Stimulated activated naive CD8-positive, alpha-beta T cell treated with anti-CD3 and anti-CD28 coated beads, Interleukin-15, Interleukin-2, amounts not matched to agents 100 ng/mL and 50 ng/mL, for 24 hours (primary cell): ENCODE measurements around the gene ERVFRD-1.
A peak's percentile ranks its signal among the peaks of the same experiment; 100 is the strongest.
"Not testable (repeated sequence)": the region's sequence is repeated elsewhere in the genome, so short reads cannot be mapped to it uniquely, and the experiment has no call there.

Experiments used
- H3K27ac Mint-ChIP-seq: one replicate; pipeline ENCODE4 v1.8.0; 2021; ENCODE audit warnings: mild to moderate bottlenecking, mixed read lengths
- H3K27me3 Mint-ChIP-seq: one replicate; pipeline ENCODE4 v1.8.0; 2021; ENCODE audit warnings: mixed read lengths
- H3K36me3 Mint-ChIP-seq: one replicate; pipeline ENCODE4 v1.8.0; 2021; ENCODE audit warnings: low read depth, mixed read lengths
- H3K4me1 Mint-ChIP-seq: one replicate; pipeline ENCODE4 v1.8.0; 2021; ENCODE audit warnings: low read depth, mixed read lengths
- H3K4me3 Mint-ChIP-seq: one replicate; pipeline ENCODE4 v1.8.0; 2021; ENCODE audit warnings: mild to moderate bottlenecking, mixed read lengths
- H3K9me3 Mint-ChIP-seq: one replicate; pipeline ENCODE4 v1.8.0; 2021; ENCODE audit warnings: mixed read lengths

Gene ERVFRD-1

GRCh38 chr6:11139051-11139960 lies 27.8 kb upstream of the ERVFRD-1 start:
- Mint-ChIP-seq H3K4me1 (peaks cover 37% of the 10 kb centered on the region), H3K9me3 (no peaks in the 10 kb centered on the region), H3K27me3 (no peaks in the 10 kb centered on the region), H3K27ac (peak overlapping the region; percentile 89), H3K4me3 (peak overlapping the region; percentile 25), H3K36me3 (peaks cover 22% of the 10 kb centered on the region)

- Mint-ChIP-seq H3K36me3 (peaks cover 24% of the 10 kb centered on the region), H3K27ac (no peak overlapping the region), H3K4me3 (no peak overlapping the region), H3K4me1 (peaks cover 28% of the 10 kb centered on the region), H3K27me3 (no peaks in the 10 kb centered on the region), H3K9me3 (no peaks in the 10 kb centered on the region)
Observed at GRCh38 chr6:11136809-11137208, 25.3 kb upstream of the ERVFRD-1 start.

- Mint-ChIP-seq H3K36me3 (peaks cover 19% of the 10 kb centered on the region), H3K4me3 (no peak overlapping the region), H3K27me3 (no peaks in the 10 kb centered on the region), H3K4me1 (peaks cover 16% of the 10 kb centered on the region), H3K27ac (no peak overlapping the region), H3K9me3 (no peaks in the 10 kb centered on the region)
Observed at GRCh38 chr6:11133281-11133680, 21.8 kb upstream of the ERVFRD-1 start.

GRCh38 chr6:11132194-11132888 lies 20.8 kb upstream of the ERVFRD-1 start:
- Mint-ChIP-seq H3K27ac (no peak overlapping the region), H3K4me1 (peaks cover 16% of the 10 kb centered on the region), H3K27me3 (no peaks in the 10 kb centered on the region), H3K4me3 (no peak overlapping the region), H3K36me3 (peaks cover 22% of the 10 kb centered on the region), H3K9me3 (no peaks in the 10 kb centered on the region)

- Mint-ChIP-seq H3K36me3 (peaks cover 30% of the 10 kb centered on the region), H3K9me3 (no peaks in the 10 kb centered on the region), H3K27me3 (no peaks in the 10 kb centered on the region), H3K4me3 (no peak overlapping the region), H3K4me1 (peaks cover 16% of the 10 kb centered on the region), H3K27ac (no peak overlapping the region)
Observed at GRCh38 chr6:11130605-11131004, 19.1 kb upstream of the ERVFRD-1 start.

- no peak overlapping the region for H3K27ac Mint-ChIP-seq
Observed at GRCh38 chr6:11129908-11130565, 18.5 kb upstream of the ERVFRD-1 start.

GRCh38 chr6:11128608-11129007 lies 17.1 kb upstream of the ERVFRD-1 start:
- Mint-ChIP-seq H3K27me3 (no peaks in the 10 kb centered on the region), H3K36me3 (peaks cover 17% of the 10 kb centered on the region), H3K9me3 (no peaks in the 10 kb centered on the region), H3K4me3 (no peak overlapping the region), H3K4me1 (peaks cover 12% of the 10 kb centered on the region), H3K27ac (no peak overlapping the region)

More at GRCh38 chr6:11129908-11130565, 18.5 kb upstream of the ERVFRD-1 start:
- Mint-ChIP-seq H3K27me3 (no peaks in the 10 kb centered on the region), H3K4me1 (peaks cover 15% of the 10 kb centered on the region), H3K9me3 (no peaks in the 10 kb centered on the region), H3K36me3 (peaks cover 26% of the 10 kb centered on the region), H3K4me3 (no peak overlapping the region)

GRCh38 chr6:11126876-11127275 lies 15.4 kb upstream of the ERVFRD-1 start:
- Mint-ChIP-seq H3K9me3 (no peaks in the 10 kb centered on the region), H3K27ac (no peak overlapping the region), H3K4me1 (peaks cover 27% of the 10 kb centered on the region), H3K4me3 (no peak overlapping the region), H3K36me3 (peaks cover 17% of the 10 kb centered on the region), H3K27me3 (no peaks in the 10 kb centered on the region)

GRCh38 chr6:11123978-11124377 lies 12.5 kb upstream of the ERVFRD-1 start:
- H3K4me3 Mint-ChIP-seq = no peak overlapping the region
- no peaks in the 10 kb centered on the region for H3K27me3 Mint-ChIP-seq
- H3K36me3 Mint-ChIP-seq = peaks cover 19% of the 10 kb centered on the region
- H3K27ac Mint-ChIP-seq = no peak overlapping the region
- H3K4me1 Mint-ChIP-seq = peaks cover 23% of the 10 kb centered on the region
- H3K9me3 Mint-ChIP-seq = no peaks in the 10 kb centered on the region

- peaks cover 26% of the 10 kb centered on the region for H3K4me1 Mint-ChIP-seq
- no peaks in the 10 kb centered on the region for H3K27me3 Mint-ChIP-seq
- no peaks in the 10 kb centered on the region for H3K9me3 Mint-ChIP-seq
- H3K4me3 Mint-ChIP-seq = no peak overlapping the region
- peak overlapping the region; percentile 45 for H3K27ac Mint-ChIP-seq
- H3K36me3 Mint-ChIP-seq = peaks cover 20% of the 10 kb centered on the region
Observed at GRCh38 chr6:11122380-11122779, 10.9 kb upstream of the ERVFRD-1 start.

- H3K4me3 Mint-ChIP-seq = no peak overlapping the region
- H3K27me3 Mint-ChIP-seq = no peaks in the 10 kb centered on the region
- peaks cover 15% of the 10 kb centered on the region for H3K36me3 Mint-ChIP-seq
- H3K9me3 Mint-ChIP-seq = no peaks in the 10 kb centered on the region
- H3K27ac Mint-ChIP-seq = no peak overlapping the region
- H3K4me1 Mint-ChIP-seq = peaks cover 26% of the 10 kb centered on the region
Observed at GRCh38 chr6:11121851-11122250, 10.3 kb upstream of the ERVFRD-1 start.

- H3K27me3 Mint-ChIP-seq = no peaks in the 10 kb centered on the region
- no peak overlapping the region for H3K4me3 Mint-ChIP-seq
- no peaks in the 10 kb centered on the region for H3K9me3 Mint-ChIP-seq
- peaks cover 35% of the 10 kb centered on the region for H3K4me1 Mint-ChIP-seq
- H3K36me3 Mint-ChIP-seq = peaks cover 6% of the 10 kb centered on the region
- H3K27ac Mint-ChIP-seq = no peak overlapping the region
Observed at GRCh38 chr6:11120271-11121005, 8.9 kb upstream of the ERVFRD-1 start.

- H3K9me3 Mint-ChIP-seq, H3K27me3 Mint-ChIP-seq, H3K36me3 Mint-ChIP-seq, H3K4me3 Mint-ChIP-seq, H3K27ac Mint-ChIP-seq: not testable (repeated sequence)
- peaks cover 31% of the 10 kb centered on the region for H3K4me1 Mint-ChIP-seq
Observed at GRCh38 chr6:11115808-11116536, 4.4 kb upstream of the ERVFRD-1 start.

GRCh38 chr6:11113038-11113437 lies 1.5 kb upstream of the ERVFRD-1 start:
- peaks cover 30% of the 10 kb centered on the region for H3K4me1 Mint-ChIP-seq
- H3K4me3 Mint-ChIP-seq = no peak overlapping the region
- H3K27ac Mint-ChIP-seq = no peak overlapping the region

More at GRCh38 chr6:11113038-11113437, 1.5 kb upstream of the ERVFRD-1 start:
- H3K36me3 Mint-ChIP-seq = peaks cover 5% of the 10 kb centered on the region
- no peaks in the 10 kb centered on the region for H3K9me3 Mint-ChIP-seq
- H3K27me3 Mint-ChIP-seq = no peaks in the 10 kb centered on the region
